GM10248 (cell line): ENCODE measurements around the gene STPG4.
"Not testable (repeated sequence)": the region's sequence is repeated elsewhere in the genome, so short reads cannot be mapped to it uniquely, and the experiment has no call there.

Experiments used
- CTCF ChIA-PET: fragments of 300-600 bp; sonication (Branson Sonifier 250); formaldehyde crosslinking; extraction: SDS; loops from one replicate; lab custom pipeline; 2021; ENCODE audit warnings: antibody characterized with exemption; lab: Yijun Ruan, JAX
- POLR2A ChIA-PET: fragments of 350-650 bp; sonication (Branson Sonifier 250); formaldehyde crosslinking; extraction: SDS; loops from one replicate; lab custom pipeline; 2020; ENCODE audit warnings: antibody characterized with exemption; lab: Yijun Ruan, JAX
- DNase-seq: peaks from one replicate; pipeline ENCODE4 v3.0.0; 2012; ENCODE audit errors: extremely low spot score
- CTCF ChIP-seq: IDR thresholded peaks from 2 replicates; pipeline ENCODE4 v1.5.1; 2012; ENCODE audit warnings: mild to moderate bottlenecking, low read depth; ENCODE audit errors: extremely low read depth, missing control alignments, control extremely low read depth

STPG4 gene

GRCh38 chr2:47109007-47109375 is 46.1 kb downstream of the STPG4 start:
- TF ChIP-seq CTCF: no peak
- POLR2A ChIA-PET: no interaction called here
- DNase-seq: no peak
- CTCF ChIA-PET: interaction anchor here (1.0 kb wide), 1 partner anchor 31 kb away, joined by 4 read pairs; no protein-coding TSS in a partner anchor

- DNase-seq, POLR2A ChIA-PET: not testable (repeated sequence)
- CTCF ChIA-PET: interaction anchor here (1.0 kb wide), 1 partner anchor 31 kb away, joined by 4 read pairs; no protein-coding TSS in a partner anchor
These were observed 46.7 kb downstream of the STPG4 start for GRCh38 chr2:47108267-47109006.

- DNase-seq, CTCF ChIA-PET, POLR2A ChIA-PET: not testable (repeated sequence)
These were observed 47.9 kb downstream of the STPG4 start for GRCh38 chr2:47107201-47107600.

GRCh38 chr2:47106231-47106630 is 48.9 kb downstream of the STPG4 start:
- DNase-seq, CTCF ChIA-PET, POLR2A ChIA-PET: not testable (repeated sequence)

- CTCF ChIA-PET: interaction anchor here (1.7 kb wide), 1 partner anchor 11 kb away, joined by 3 read pairs; no protein-coding TSS in a partner anchor
- DNase-seq, POLR2A ChIA-PET: not testable (repeated sequence)
These were observed 55.4 kb downstream of the STPG4 start for GRCh38 chr2:47099712-47100111.

GRCh38 chr2:47098953-47099352 is 56.2 kb downstream of the STPG4 start:
- no peak for DNase-seq
- POLR2A ChIA-PET: interaction anchor here (0.6 kb wide), 1 partner anchor 703 kb away, joined by 3 read pairs; no protein-coding TSS in a partner anchor
- CTCF ChIA-PET: no interaction called here
- no peak for TF ChIP-seq CTCF

- no peak for DNase-seq
- no peak for TF ChIP-seq CTCF
- POLR2A ChIA-PET: no interaction called here
- CTCF ChIA-PET: no interaction called here
These were observed 57.5 kb downstream of the STPG4 start for GRCh38 chr2:47097563-47097962.

GRCh38 chr2:47096451-47096850 is 58.7 kb downstream of the STPG4 start:
- ChIA-PET POLR2A (no interaction called here), CTCF (no interaction called here)
- no peak for DNase-seq
- no peak for TF ChIP-seq CTCF
